ENCODE data around the gene ZNF664.

DNA sequence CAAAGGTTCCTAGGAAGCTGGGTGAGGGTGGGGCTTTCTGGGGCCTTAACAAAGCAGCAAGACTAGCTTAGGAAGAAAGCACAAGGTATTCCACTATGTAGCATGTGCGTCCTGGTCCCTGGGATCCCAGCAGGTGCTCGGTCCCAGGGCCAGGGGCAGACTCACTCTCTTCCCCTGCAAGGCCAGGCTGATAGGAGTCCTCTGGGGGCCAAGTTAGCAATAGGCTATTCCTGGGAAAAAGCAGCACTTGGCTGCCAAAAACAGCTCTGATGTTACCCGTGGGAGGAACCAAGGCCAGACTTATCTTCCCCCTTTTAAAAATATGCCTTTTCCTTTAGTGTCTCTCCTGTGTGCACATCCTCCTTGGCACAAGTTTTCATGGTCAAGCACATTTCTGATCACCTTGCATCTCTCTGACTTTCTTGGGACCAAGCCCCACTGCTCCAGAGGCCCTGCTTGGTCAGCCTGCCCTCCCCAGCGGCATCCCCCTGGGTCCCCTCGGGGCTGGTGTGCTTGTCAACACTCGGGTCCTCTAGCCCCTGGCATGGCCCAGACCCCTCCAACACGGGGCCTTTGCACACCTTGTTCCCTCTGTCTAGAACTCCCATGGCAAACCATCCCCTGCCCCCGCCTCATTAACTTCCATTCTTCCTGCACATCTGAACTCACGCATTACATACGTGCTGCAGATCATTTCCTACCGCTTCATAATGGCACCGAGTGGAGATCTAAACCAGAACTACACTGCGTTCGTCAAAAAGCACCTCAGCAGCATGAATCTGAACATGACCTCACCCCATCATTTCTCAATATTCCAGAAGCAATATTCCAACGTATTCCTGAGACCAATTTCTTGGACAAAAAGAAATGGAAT, 22.3 kb upstream of the ZNF664 start:
- TF ChIP-seq CTCF (IDR thresholded peaks at IDR 0.05; ENCODE audit: borderline replicate concordance, extremely low read depth, low read length, poor library complexity, severe bottlenecking) (no peak), EZH2 (IDR thresholded peaks at IDR 0.05; ENCODE audit: borderline replicate concordance, low read depth, low read length, severe bottlenecking) (no peak)

Data from DND-41 (cell line).